Measurements from ENCODE around the gene SIRT4. TPM values are rescaled to one million over a fixed set of nuclear protein-coding genes. Genes with fewer than 3 reads are reported as not detected.
A peak's percentile ranks its signal among the peaks of the same experiment; 100 is the strongest.

SIRT4 gene
- total and polyA plus RNA-seq, 2 of the 8 experiments (the other 6 are each of a cell fraction or from before 2014, with no cell fraction given): 3.8 to 4.1 TPM

DNA sequence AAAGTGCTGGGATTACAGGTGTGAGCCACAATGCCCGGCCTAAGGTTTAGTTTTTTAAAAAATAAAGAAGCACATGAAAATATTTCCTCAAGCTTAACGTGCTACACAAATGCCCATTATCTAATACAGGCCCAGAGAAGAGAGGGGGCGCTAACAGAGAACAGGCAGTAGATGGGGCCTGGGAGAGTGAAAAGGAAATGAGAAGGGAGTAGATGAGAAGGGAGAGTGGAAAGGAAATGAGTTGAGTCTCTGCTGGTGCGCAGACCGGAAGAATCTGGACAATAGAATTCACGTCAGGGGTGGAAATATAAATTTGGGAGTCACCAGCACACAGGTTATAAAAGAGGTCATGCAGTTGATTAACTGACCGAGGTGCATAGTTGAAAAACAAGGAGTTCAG, 47.3 kb upstream of the SIRT4 start:
- no peak overlapping the region for H3K23ac ChIP-seq (ENCODE audit: insufficient read length)
- DNase-seq (ENCODE audit: low read depth in 1 of 2, low spot score in 2 of 2) (no peak), FAIRE-seq (no peak)
- no peak overlapping the region for H4K5ac ChIP-seq (ENCODE audit: insufficient read length, low read depth, low read length)
- H2BK12ac ChIP-seq (ENCODE audit: low read depth, low read length): no peak overlapping the region
- H4K20me1 ChIP-seq (replicated peaks in 1 of 2; ENCODE audit: control insufficient read depth in 1 of 2, insufficient read depth in 2 of 2, low read length in 2 of 2): peaks cover 5 to 12% of the 10 kb centered on the region in 2 experiments
- no peaks in the 10 kb centered on the region for H3K27me3 ChIP-seq (replicated peaks in 1 of 4; ENCODE audit: control insufficient read depth in 3 of 4, extremely low read depth in 1 of 4, insufficient read depth in 3 of 4, low read length in 3 of 4)
- H2BK120ac ChIP-seq (replicated peaks; ENCODE audit: low read depth, low read length): no peak overlapping the region
- WGBS, 2 experiments (ENCODE audit: extremely low coverage in 1 of 2, insufficient coverage in 1 of 2, insufficient read length in 1 of 2, insufficient replicate concordance in 2 of 2, low coverage in 1 of 2, low lambda C conversion rate in 2 of 2, missing lambda C conversion rate in 1 of 2): 76% methylated on average over 7 of the region's 7 CpGs; no CpG with 5 or more reads in 1 of the 2 experiments
- POLR2A ChIA-PET (ENCODE audit: partially characterized antibody): interaction anchor here (0.6 to 88.3 kb wide), 3 partner anchors 13 to 238 kb away, joined by 4 to 4270 read pairs (median 4270); partner anchors contain the start of genes GCN1, PXN, RNU4-1 and RNU4-2
- H3K36me3 ChIP-seq (ENCODE audit: control insufficient read depth in 2 of 4, insufficient read depth in 4 of 4, low read length in 3 of 4): no peaks in the 10 kb centered on the region
- no peak overlapping the region for H3K4ac ChIP-seq (replicated peaks; ENCODE audit: insufficient read length, low read depth, low read length)
- H4K8ac ChIP-seq (ENCODE audit: extremely low read depth, insufficient read depth, low read length): no peak overlapping the region
- peaks cover 11% of the 10 kb centered on the region for H3K79me1 ChIP-seq (ENCODE audit: low read depth, low read length)
- no peak overlapping the region for H3K14ac ChIP-seq (ENCODE audit: insufficient read length)
- peaks cover 0 to 70% of the 10 kb centered on the region in 2 experiments; a peak in 2 of 4 replicates for H3K79me2 ChIP-seq (ENCODE audit: control insufficient read depth in 1 of 2, insufficient read depth in 2 of 2, low read length in 2 of 2)
- no peak overlapping the region for H3K27ac ChIP-seq (ENCODE audit: low read depth, low read length)
- H3K18ac ChIP-seq (ENCODE audit: extremely low read depth, low read length): no peak overlapping the region
- H4K91ac ChIP-seq (replicated peaks; ENCODE audit: insufficient read length, low read length): no peak overlapping the region
- no peak overlapping the region for H3K9ac ChIP-seq (replicated peaks in 1 of 4; ENCODE audit: extremely low read depth in 1 of 4, low read depth in 3 of 4, low read length in 3 of 4)
- H3K23me2 ChIP-seq (ENCODE audit: low read depth, low read length): no peaks in the 10 kb centered on the region
- no peak overlapping the region for H3K4me2 ChIP-seq (ENCODE audit: insufficient read depth in 1 of 2, low read depth in 2 of 2, low read length in 2 of 2)
- no peak overlapping the region for H2BK15ac ChIP-seq (ENCODE audit: low read length)
- CTCF ChIA-PET (ENCODE audit: partially characterized antibody): interaction anchor here (0.6 to 34.8 kb wide), 10 partner anchors 1 to 190 kb away, joined by 3 to 930 read pairs (median 4); partner anchors contain the start of gene PXN
- no peak overlapping the region for H3K4me3 ChIP-seq (ENCODE audit: extremely low read depth in 1 of 4, insufficient read depth in 2 of 4, low read depth in 3 of 4, low read length in 4 of 4)
- no peak overlapping the region for H2AFZ ChIP-seq (ENCODE audit: low read length)
- H3K4me1 ChIP-seq (replicated peaks in 1 of 4; ENCODE audit: control insufficient read depth in 3 of 4, insufficient read depth in 4 of 4, low read length in 3 of 4): peaks cover 4 to 21% (median 8%) of the 10 kb centered on the region in 4 experiments
- H2BK5ac ChIP-seq (ENCODE audit: low read depth, low read length): no peak overlapping the region
- H2BK20ac ChIP-seq (ENCODE audit: low read length): no peak overlapping the region
- no peaks in the 10 kb centered on the region for H3K9me3 ChIP-seq (ENCODE audit: insufficient read depth in 2 of 2, low read depth in 1 of 2, low read length in 1 of 2)
- no peak overlapping the region for H3K56ac ChIP-seq (replicated peaks; ENCODE audit: insufficient read length, low read depth, low read length)
- no peak overlapping the region for H2AK5ac ChIP-seq (ENCODE audit: low read depth, low read length)
- TF ChIP-seq RBBP5 (IDR thresholded peaks at IDR 0.05; ENCODE audit: borderline replicate concordance, low read depth, low read length) (no peak), PHF8 (conservative IDR thresholded peaks at IDR 0.05; ENCODE audit: low read depth, low read length) (no peak), RAD21 (IDR thresholded peaks at IDR 0.05 in 1 of 2, conservative IDR thresholded peaks at IDR 0.05 in 1 of 2; ENCODE audit: low read depth in 2 of 2, low read length in 2 of 2) (peak in 1 of 2 experiments; percentile 27; a peak in 1 of 4 replicates), NANOG (IDR thresholded peaks at IDR 0.05; ENCODE audit: insufficient read depth, low read depth, low read length, poor library complexity, severe bottlenecking) (no peak), SUZ12 (IDR thresholded peaks at IDR 0.05; ENCODE audit: low read length) (no peak), FOSL1 (IDR thresholded peaks at IDR 0.05; ENCODE audit: insufficient read depth, low read depth, low read length) (no peak), POU5F1 (IDR thresholded peaks at IDR 0.05; ENCODE audit: low read depth, low read length) (no peak), CEBPB (IDR thresholded peaks at IDR 0.05; ENCODE audit: low read depth, low read length) (no peak), SP2 (IDR thresholded peaks at IDR 0.05; ENCODE audit: low read length) (no peak), TEAD4 (IDR thresholded peaks at IDR 0.05; ENCODE audit: low read depth, low read length) (no peak)
- TF ChIP-seq, protein P1, sequence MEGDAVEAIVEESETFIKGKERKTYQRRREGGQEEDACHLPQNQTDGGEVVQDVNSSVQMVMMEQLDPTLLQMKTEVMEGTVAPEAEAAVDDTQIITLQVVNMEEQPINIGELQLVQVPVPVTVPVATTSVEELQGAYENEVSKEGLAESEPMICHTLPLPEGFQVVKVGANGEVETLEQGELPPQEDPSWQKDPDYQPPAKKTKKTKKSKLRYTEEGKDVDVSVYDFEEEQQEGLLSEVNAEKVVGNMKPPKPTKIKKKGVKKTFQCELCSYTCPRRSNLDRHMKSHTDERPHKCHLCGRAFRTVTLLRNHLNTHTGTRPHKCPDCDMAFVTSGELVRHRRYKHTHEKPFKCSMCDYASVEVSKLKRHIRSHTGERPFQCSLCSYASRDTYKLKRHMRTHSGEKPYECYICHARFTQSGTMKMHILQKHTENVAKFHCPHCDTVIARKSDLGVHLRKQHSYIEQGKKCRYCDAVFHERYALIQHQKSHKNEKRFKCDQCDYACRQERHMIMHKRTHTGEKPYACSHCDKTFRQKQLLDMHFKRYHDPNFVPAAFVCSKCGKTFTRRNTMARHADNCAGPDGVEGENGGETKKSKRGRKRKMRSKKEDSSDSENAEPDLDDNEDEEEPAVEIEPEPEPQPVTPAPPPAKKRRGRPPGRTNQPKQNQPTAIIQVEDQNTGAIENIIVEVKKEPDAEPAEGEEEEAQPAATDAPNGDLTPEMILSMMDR (IDR thresholded peaks at IDR 0.05; ENCODE audit: control extremely low read depth in 1 of 3, insufficient read depth in 1 of 3, low read depth in 1 of 3, low read length in 3 of 3): peak in 2 of 3 experiments; percentile 34 to 44; a peak in 3 of 4 replicates

Measured in H1 (cell line).